ENCODE data around the gene SYNE2. TPM values are rescaled to one million over a fixed set of nuclear protein-coding genes. Genes with fewer than 3 reads are reported as not detected.

Gene SYNE2
- total and polyA plus RNA-seq, 2 donors (not counting 3 experiments of a cell fraction or from before 2014, with no cell fraction given), result 16.0 to 53.7 TPM

GRCh38 chr14:64158608-64159007 is 305.8 kb downstream of the SYNE2 start:
- POLR2A ChIA-PET, result no interaction called here
- DNase-seq (ENCODE audit: low read depth, low spot score), result peak; percentile 6

More at GRCh38 chr14:64158608-64159007, 305.8 kb downstream of the SYNE2 start:
- H4K20me1 ChIP-seq (replicated peaks; ENCODE audit: control insufficient read depth, extremely low read depth, insufficient read depth, low read length), result no peaks in the 10 kb centered on the region
- no peak overlapping the region for H3K9ac ChIP-seq (replicated peaks; ENCODE audit: extremely low read depth, insufficient read depth, low read length)
- no peak for FAIRE-seq
- no peaks in the 10 kb centered on the region for H3K9me1 ChIP-seq (replicated peaks; ENCODE audit: control insufficient read depth, extremely low read depth, insufficient read depth, low read length)
- TF ChIP-seq GATA2 (IDR thresholded peaks at IDR 0.05; ENCODE audit: insufficient read depth, insufficient read length, low read depth, low read length) (no peak), EZH2 (IDR thresholded peaks at IDR 0.05; ENCODE audit: borderline replicate concordance, low read depth, low read length, severe bottlenecking) (no peak), MYC (IDR thresholded peaks at IDR 0.05; ENCODE audit: low read depth, low read length) (no peak), JUN (IDR thresholded peaks at IDR 0.05; ENCODE audit: borderline replicate concordance, insufficient read depth, insufficient read length, low read depth) (no peak), POLR2AphosphoS5 (IDR thresholded peaks at IDR 0.05; ENCODE audit: insufficient read depth, low read depth, low read length) (no peak), POLR2A (IDR thresholded peaks at IDR 0.05; ENCODE audit: low read depth, low read length) (no peak), FOS (IDR thresholded peaks at IDR 0.05; ENCODE audit: borderline replicate concordance, insufficient read depth, low read length) (no peak), CTCF (IDR thresholded peaks at IDR 0.05; ENCODE audit: extremely low read depth in 1 of 2, insufficient read depth in 1 of 2, low read depth in 1 of 2, low read length in 2 of 2) (no peak)
- TF ChIP-seq, protein P1, sequence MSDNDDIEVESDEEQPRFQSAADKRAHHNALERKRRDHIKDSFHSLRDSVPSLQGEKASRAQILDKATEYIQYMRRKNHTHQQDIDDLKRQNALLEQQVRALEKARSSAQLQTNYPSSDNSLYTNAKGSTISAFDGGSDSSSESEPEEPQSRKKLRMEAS (IDR thresholded peaks at IDR 0.05; ENCODE audit: insufficient read depth, insufficient read length), result no peak
- no peak overlapping the region for H3K4me2 ChIP-seq (ENCODE audit: insufficient read depth, low read length)
- BruUV-seq (replicated peaks), result no TSS peak
- no peak overlapping the region for H3K4me3 ChIP-seq (replicated peaks in 1 of 3; ENCODE audit: insufficient read depth in 1 of 3, low read depth in 1 of 3, low read length in 3 of 3)
- dilution Hi-C loops (cut with MboI; ENCODE audit: extremely low pct_ligation_motif_present, low sequenced_read_pairs), result no loop called here
- no peaks in the 10 kb centered on the region for H3K9me3 ChIP-seq (replicated peaks; ENCODE audit: control insufficient read depth, insufficient read depth, low read length)
- intact Hi-C loops (cut with micrococcal nuclease), result no loop called here
- H3K27me3 ChIP-seq (ENCODE audit: control insufficient read depth in 2 of 2, insufficient read depth in 2 of 2, low read length in 2 of 2), result no peaks in the 10 kb centered on the region
- peaks cover 0 to 2% of the 10 kb centered on the region in 2 experiments for H3K36me3 ChIP-seq (ENCODE audit: control insufficient read depth in 2 of 2, extremely low read depth in 1 of 2, insufficient read depth in 2 of 2, low read length in 2 of 2)
- H3K27ac ChIP-seq (ENCODE audit: insufficient read depth, low read depth, low read length), result no peak overlapping the region
- H3K4me1 ChIP-seq (ENCODE audit: control insufficient read depth, extremely low read depth, insufficient read depth, low read length), result no peaks in the 10 kb centered on the region
- CTCF ChIA-PET, result interaction anchor here (0.9 kb wide), 1 partner anchor 10 kb away, joined by 3 read pairs; no protein-coding TSS in a partner anchor
- H2AFZ ChIP-seq (ENCODE audit: low read depth, low read length), result no peak overlapping the region
- no peaks in the 10 kb centered on the region for H3K79me2 ChIP-seq (ENCODE audit: control insufficient read depth, insufficient read depth, low read length)

Measured in endothelial cell of umbilical vein (primary cell).